Body of pancreas (tissue), 4 donors: ENCODE data around the gene ABCD3.

Source experiments
- POLR2A ChIP-seq, 3 donors: fragments of 450-650 bp; IDR thresholded peaks; one replicate each; pipeline ENCODE4 v1.6.1; 2016; ENCODE audit warnings: antibody characterized with exemption in 3 of 3, mild to moderate bottlenecking in 2 of 3
- TF ChIP-seq, protein P1 (sequence below), 7 experiments: fragments of 450-650 bp in 4 of 7; fragments of 200-600 bp in 3 of 7; sonication (generic) in 3 of 7; IDR thresholded peaks; one replicate each; pipeline ENCODE4 v1.5.1; 2016 to 2019; ENCODE audit warnings: antibody characterized with exemption in 7 of 7

DNA sequence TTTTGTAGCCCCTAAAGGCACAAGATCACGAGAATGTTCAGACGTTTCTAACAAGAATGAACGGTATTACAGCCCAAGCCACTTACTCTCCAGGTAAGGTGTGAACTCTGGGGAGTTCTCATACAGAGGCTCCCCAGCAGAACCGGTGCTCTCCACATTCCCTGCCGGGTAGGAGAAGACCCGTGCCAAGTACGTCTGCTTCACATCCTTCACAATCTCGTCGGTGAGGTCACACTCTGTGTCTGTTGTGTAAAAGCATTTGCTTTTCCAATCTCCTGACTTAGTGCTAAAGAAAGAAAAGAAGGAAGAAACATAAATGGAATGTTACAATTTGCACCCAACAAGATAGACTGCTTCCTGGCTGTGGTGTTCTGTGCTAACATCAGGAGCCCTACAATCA lies 117.7 kb downstream of the ABCD3 start:
- TF ChIP-seq, protein P1, sequence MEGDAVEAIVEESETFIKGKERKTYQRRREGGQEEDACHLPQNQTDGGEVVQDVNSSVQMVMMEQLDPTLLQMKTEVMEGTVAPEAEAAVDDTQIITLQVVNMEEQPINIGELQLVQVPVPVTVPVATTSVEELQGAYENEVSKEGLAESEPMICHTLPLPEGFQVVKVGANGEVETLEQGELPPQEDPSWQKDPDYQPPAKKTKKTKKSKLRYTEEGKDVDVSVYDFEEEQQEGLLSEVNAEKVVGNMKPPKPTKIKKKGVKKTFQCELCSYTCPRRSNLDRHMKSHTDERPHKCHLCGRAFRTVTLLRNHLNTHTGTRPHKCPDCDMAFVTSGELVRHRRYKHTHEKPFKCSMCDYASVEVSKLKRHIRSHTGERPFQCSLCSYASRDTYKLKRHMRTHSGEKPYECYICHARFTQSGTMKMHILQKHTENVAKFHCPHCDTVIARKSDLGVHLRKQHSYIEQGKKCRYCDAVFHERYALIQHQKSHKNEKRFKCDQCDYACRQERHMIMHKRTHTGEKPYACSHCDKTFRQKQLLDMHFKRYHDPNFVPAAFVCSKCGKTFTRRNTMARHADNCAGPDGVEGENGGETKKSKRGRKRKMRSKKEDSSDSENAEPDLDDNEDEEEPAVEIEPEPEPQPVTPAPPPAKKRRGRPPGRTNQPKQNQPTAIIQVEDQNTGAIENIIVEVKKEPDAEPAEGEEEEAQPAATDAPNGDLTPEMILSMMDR (IDR thresholded peaks at IDR 0.05), result no peak
- TF ChIP-seq POLR2A (IDR thresholded peaks at IDR 0.05), result no peak
